ENCODE measurements around the gene DCDC2B.

DNA sequence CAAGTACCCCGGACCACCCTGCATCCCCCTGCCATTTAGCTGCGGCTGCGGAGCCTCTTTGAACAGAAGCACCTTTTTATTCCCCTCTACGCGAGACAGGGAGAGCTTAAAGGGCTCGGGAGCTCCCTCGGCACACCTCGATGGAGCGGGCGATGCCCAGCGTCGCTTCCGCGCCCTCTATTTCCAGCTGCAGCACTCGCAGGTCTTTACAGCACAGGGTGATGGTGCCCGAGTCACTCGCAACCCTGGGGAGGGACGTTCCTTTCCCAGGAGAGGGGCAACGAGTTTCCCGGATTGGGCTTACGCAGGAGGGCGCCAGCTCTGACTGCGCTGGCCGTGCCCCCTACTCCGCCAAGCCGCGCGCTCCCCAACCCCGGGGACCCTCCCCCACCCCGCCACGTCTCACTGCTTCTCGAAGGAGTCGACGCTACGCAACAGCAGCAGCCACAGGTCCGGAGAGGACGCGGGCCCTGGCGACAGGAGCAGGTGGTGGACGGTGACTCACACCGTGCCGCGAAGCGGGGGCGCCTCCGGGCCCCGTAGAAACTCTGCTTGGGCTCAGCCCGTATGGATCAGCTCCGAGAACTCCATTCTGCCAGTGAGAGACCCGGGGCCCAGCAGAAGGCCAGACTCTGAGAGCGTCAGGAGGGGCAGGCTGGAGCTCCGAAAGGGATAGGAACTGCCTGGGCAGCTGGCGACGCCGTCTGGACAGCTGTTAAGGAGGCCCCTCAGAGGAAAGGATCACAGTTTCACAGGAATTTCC lies 32.3 kb downstream of the DCDC2B start:
- TF ChIP-seq, protein P1, sequence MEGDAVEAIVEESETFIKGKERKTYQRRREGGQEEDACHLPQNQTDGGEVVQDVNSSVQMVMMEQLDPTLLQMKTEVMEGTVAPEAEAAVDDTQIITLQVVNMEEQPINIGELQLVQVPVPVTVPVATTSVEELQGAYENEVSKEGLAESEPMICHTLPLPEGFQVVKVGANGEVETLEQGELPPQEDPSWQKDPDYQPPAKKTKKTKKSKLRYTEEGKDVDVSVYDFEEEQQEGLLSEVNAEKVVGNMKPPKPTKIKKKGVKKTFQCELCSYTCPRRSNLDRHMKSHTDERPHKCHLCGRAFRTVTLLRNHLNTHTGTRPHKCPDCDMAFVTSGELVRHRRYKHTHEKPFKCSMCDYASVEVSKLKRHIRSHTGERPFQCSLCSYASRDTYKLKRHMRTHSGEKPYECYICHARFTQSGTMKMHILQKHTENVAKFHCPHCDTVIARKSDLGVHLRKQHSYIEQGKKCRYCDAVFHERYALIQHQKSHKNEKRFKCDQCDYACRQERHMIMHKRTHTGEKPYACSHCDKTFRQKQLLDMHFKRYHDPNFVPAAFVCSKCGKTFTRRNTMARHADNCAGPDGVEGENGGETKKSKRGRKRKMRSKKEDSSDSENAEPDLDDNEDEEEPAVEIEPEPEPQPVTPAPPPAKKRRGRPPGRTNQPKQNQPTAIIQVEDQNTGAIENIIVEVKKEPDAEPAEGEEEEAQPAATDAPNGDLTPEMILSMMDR (conservative IDR thresholded peaks at IDR 0.05) = no peak
- TF ChIP-seq ZFX (IDR thresholded peaks at IDR 0.05) = no peak
